Stimulated activated CD8-positive, alpha-beta memory T cell treated with anti-CD3 and anti-CD28 coated beads, Interleukin-15, amount 100 ng/mL, for 4 hours (primary cell): ENCODE results near the gene MAP4K3.

Source experiments
- DNase-seq, 2 donors: peaks; one replicate each; pipeline ENCODE4 v3.0.0-alpha.2; 2020; ENCODE audit warnings: low read depth in 2 of 2

The MAP4K3 gene

GRCh38 chr2:39443009-39443408 is 5.9 kb upstream of the MAP4K3 start:
- DNase-seq, result no peak

- no peak for DNase-seq
Measured at GRCh38 chr2:39437522-39438296, 624 bp upstream of the MAP4K3 start.

GRCh38 chr2:39435741-39436591 is 1.1 kb downstream of the MAP4K3 start:
- DNase-seq, result no peak

- no peak for DNase-seq
Measured at GRCh38 chr2:39435234-39435633, 1.9 kb downstream of the MAP4K3 start.

GRCh38 chr2:39434233-39434897 is 2.7 kb downstream of the MAP4K3 start:
- no peak for DNase-seq

- no peak for DNase-seq
Measured at GRCh38 chr2:39433586-39434195, 3.4 kb downstream of the MAP4K3 start.

- no peak for DNase-seq
Measured at GRCh38 chr2:39432701-39433100, 4.4 kb downstream of the MAP4K3 start.

- no peak for DNase-seq
Measured at GRCh38 chr2:39431592-39432316, 5.3 kb downstream of the MAP4K3 start.

- DNase-seq, result no peak
Measured at GRCh38 chr2:39429746-39430145, 7.3 kb downstream of the MAP4K3 start.

GRCh38 chr2:39424951-39425350 is 12.1 kb downstream of the MAP4K3 start:
- no peak for DNase-seq

GRCh38 chr2:39422700-39423099 is 14.4 kb downstream of the MAP4K3 start:
- DNase-seq, result no peak

GRCh38 chr2:39421354-39421753 is 15.7 kb downstream of the MAP4K3 start:
- no peak for DNase-seq

- DNase-seq, result no peak
Measured at GRCh38 chr2:39419282-39420223, 17.5 kb downstream of the MAP4K3 start.

- no peak for DNase-seq
Measured at GRCh38 chr2:39418491-39418890, 18.6 kb downstream of the MAP4K3 start.

GRCh38 chr2:39416140-39416539 is 20.9 kb downstream of the MAP4K3 start:
- DNase-seq, result no peak

GRCh38 chr2:39413063-39413737 is 23.9 kb downstream of the MAP4K3 start:
- no peak for DNase-seq

- DNase-seq, result no peak
Measured at GRCh38 chr2:39411181-39411944, 25.7 kb downstream of the MAP4K3 start.

GRCh38 chr2:39409697-39410389 is 27.2 kb downstream of the MAP4K3 start:
- no peak for DNase-seq
